Brain microvascular endothelial cell (primary cell): Measurements from ENCODE around the gene GLB1L2.

Experiments used
- DNase-seq: peaks from one replicate; pipeline ENCODE4 v3.0.0-alpha.2; 2020
- H3K27ac ChIP-seq: fragments of 250-450 bp; sonication (Bioruptor Pico); 2 replicates; pipeline ENCODE4 v1.5.1; 2020; ENCODE audit warnings: mild to moderate bottlenecking, moderate library complexity
- H3K27me3 ChIP-seq: fragments of 250-450 bp; sonication (Bioruptor Pico); replicated peaks from 2 replicates; pipeline ENCODE4 v1.5.1; 2020; ENCODE audit warnings: mild to moderate bottlenecking
- H3K36me3 ChIP-seq: fragments of 250-450 bp; sonication (Bioruptor Pico); replicated peaks from 2 replicates; pipeline ENCODE4 v1.5.1; 2020; ENCODE audit warnings: mild to moderate bottlenecking
- H3K4me3 ChIP-seq: 2 replicates; pipeline ENCODE4 v1.5.1; 2011; ENCODE audit warnings: low read depth, mild to moderate bottlenecking, control low read depth, low read length, moderate library complexity
- in situ Hi-C: cut with HindIII; loops from 2 replicates; pipeline ENCODE4 v1.10.0; 2017; ENCODE audit warnings: low sequenced_read_pairs, low pct_ligation_motif_present
- TF ChIP-seq, protein P1 (sequence below): IDR thresholded peaks from 2 replicates; pipeline ENCODE4 v1.5.1; 2011; ENCODE audit warnings: low read depth, mild to moderate bottlenecking, moderate library complexity, low read length, control low read depth, inconsistent platforms; ENCODE audit errors: missing control alignments

GLB1L2 gene

GRCh38 chr11:134338068-134338467 lies 6.3 kb downstream of the GLB1L2 start:
- no peaks in the 10 kb centered on the region for H3K27me3 ChIP-seq
- DNase-seq, result no peak
- no peak overlapping the region for H3K4me3 ChIP-seq
- TF ChIP-seq, protein P1, sequence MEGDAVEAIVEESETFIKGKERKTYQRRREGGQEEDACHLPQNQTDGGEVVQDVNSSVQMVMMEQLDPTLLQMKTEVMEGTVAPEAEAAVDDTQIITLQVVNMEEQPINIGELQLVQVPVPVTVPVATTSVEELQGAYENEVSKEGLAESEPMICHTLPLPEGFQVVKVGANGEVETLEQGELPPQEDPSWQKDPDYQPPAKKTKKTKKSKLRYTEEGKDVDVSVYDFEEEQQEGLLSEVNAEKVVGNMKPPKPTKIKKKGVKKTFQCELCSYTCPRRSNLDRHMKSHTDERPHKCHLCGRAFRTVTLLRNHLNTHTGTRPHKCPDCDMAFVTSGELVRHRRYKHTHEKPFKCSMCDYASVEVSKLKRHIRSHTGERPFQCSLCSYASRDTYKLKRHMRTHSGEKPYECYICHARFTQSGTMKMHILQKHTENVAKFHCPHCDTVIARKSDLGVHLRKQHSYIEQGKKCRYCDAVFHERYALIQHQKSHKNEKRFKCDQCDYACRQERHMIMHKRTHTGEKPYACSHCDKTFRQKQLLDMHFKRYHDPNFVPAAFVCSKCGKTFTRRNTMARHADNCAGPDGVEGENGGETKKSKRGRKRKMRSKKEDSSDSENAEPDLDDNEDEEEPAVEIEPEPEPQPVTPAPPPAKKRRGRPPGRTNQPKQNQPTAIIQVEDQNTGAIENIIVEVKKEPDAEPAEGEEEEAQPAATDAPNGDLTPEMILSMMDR, result no peak
- H3K27ac ChIP-seq, result no peak overlapping the region
- no peaks in the 10 kb centered on the region for H3K36me3 ChIP-seq
- in situ Hi-C loops, result no loop called here

DNA sequence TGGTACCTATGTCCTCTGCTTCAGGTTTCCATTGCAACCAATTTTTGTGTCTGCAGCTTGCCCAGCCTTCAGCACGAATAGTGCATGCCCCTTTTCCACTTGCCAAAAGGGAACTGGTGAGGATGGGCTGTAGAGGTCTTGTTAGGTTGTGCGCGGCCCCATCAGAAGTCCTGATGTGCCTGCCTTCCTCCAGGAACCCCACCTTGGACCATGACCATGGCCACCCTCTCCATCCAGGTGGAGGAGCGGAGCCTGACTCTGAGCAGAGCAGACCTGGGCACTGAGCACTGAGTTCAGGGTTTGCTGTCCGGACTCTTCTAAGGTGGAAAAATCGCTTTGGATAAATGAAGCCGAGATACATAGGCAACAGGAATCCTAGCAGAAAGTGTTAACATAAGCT lies 6.9 kb downstream of the GLB1L2 start:
- no peaks in the 10 kb centered on the region for H3K36me3 ChIP-seq
- no peak for DNase-seq
- H3K4me3 ChIP-seq, result no peak overlapping the region
- TF ChIP-seq, protein P1, result no peak
- H3K27me3 ChIP-seq, result no peaks in the 10 kb centered on the region
- in situ Hi-C loops, result no loop called here
- no peak overlapping the region for H3K27ac ChIP-seq

- TF ChIP-seq, protein P1, result no peak
- DNase-seq, result no peak
- in situ Hi-C loops, result no loop called here
Observed at GRCh38 chr11:134339756-134340155, 8.0 kb downstream of the GLB1L2 start.

GRCh38 chr11:134340354-134340964 lies 8.7 kb downstream of the GLB1L2 start:
- Histone ChIP-seq H3K27ac (no peak overlapping the region), H3K36me3 (no peaks in the 10 kb centered on the region), H3K4me3 (no peak overlapping the region), H3K27me3 (no peaks in the 10 kb centered on the region)
- DNase-seq, result no peak
- in situ Hi-C loops, result no loop called here
- TF ChIP-seq, protein P1, result no peak

More at GRCh38 chr11:134339756-134340155, 8.0 kb downstream of the GLB1L2 start:
- Histone ChIP-seq H3K27ac (no peak overlapping the region), H3K36me3 (no peaks in the 10 kb centered on the region), H3K27me3 (no peaks in the 10 kb centered on the region), H3K4me3 (no peak overlapping the region)

- TF ChIP-seq, protein P1, result no peak
- in situ Hi-C loops, result no loop called here
Observed at GRCh38 chr11:134341805-134342571, 10.2 kb downstream of the GLB1L2 start.

More at GRCh38 chr11:134341805-134342571, 10.2 kb downstream of the GLB1L2 start:
- Histone ChIP-seq H3K36me3 (no peaks in the 10 kb centered on the region), H3K27ac (no peak overlapping the region), H3K27me3 (no peaks in the 10 kb centered on the region), H3K4me3 (no peak overlapping the region)
- no peak for DNase-seq
